ENCODE results near the gene AP2A2.

AP2A2 gene

DNA sequence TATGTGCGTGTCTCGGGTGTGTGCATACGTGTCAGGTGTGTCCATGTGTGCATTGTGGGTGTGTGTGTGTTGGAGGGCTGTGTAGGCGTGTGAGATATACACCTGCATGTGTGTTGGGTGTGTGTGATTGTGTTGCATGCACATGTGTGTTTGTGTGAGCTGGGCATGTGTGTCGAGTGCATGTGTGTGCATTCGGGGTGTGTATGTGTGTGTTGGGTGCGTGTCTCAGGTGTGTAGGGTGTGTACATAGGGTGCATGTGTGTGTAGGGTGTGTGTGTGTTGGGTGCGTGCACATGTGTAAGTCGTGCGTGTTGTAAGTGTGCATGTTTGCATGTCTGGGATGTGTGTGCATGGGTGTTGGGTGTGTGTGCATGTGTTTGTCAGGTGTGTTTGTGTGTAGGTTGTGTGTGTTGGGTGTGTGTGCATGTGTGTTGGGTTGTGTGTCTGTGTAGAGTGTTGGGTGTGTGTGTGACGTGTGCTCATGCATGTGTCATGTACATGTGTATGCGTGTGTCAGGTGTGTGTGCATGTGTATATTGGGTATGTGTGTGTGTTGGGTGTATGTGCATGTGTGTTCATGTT lies 106.7 kb downstream of the AP2A2 start:
- DNase-seq, result no peak

DNA sequence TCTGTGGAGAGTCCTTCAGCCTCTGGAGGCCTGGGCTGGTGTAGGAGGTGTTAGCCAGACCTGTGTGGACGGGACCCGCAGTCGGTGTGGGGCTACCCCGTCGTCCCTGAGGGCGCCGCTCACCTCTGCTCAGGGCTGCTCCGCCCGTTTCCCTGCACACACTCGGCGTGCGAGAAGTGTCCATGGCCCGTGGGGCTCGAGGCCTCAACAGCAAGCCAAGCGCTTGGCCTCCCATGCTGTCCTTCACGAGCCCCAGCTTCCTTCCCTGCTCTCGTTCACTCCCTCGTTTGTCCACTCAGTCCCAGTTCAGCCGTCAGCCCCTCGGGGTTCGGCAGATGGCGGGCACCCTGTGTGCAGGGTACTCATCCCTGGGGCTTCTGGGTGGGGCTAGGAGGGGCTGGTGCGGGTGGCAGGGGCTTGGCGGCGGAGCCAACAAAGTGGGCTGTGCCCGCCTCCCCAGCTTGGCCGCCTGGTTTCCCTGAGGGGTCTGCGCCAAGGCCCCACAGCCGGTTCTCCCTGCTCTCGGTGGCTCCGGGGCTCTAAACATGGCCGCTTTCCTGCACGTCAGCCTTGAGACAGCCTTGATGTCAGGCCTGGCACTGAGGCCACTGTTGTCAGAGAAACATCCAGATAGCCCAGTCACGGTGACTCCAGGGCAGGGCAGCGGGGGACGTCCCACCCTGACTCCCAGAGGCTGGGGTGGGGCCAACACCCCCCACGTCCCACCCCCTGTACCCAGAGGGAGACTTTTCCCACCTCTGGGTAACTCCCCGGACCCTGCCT lies 107.5 kb downstream of the AP2A2 start:
- DNase-seq, result no peak

DNA sequence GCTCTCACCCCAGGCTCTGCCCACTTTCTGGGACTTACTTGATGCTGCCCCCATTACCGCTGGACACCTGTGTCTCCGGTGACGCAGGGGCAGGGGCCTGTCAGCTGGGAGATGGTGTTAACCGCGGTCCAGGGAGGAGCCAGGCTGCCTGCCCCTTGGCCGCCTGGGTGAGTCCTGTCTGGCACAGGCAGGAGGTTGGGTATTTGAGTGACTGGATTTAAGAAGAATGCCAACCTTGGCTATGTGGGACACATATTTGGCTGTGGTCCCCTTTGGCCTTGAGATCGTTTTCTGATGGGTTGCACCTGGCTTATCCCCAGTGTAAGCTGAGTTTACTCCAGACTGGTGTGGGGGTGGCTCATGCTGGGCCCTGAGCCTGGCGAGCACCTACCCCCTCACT lies 108.3 kb downstream of the AP2A2 start:
- no peak for DNase-seq

DNA sequence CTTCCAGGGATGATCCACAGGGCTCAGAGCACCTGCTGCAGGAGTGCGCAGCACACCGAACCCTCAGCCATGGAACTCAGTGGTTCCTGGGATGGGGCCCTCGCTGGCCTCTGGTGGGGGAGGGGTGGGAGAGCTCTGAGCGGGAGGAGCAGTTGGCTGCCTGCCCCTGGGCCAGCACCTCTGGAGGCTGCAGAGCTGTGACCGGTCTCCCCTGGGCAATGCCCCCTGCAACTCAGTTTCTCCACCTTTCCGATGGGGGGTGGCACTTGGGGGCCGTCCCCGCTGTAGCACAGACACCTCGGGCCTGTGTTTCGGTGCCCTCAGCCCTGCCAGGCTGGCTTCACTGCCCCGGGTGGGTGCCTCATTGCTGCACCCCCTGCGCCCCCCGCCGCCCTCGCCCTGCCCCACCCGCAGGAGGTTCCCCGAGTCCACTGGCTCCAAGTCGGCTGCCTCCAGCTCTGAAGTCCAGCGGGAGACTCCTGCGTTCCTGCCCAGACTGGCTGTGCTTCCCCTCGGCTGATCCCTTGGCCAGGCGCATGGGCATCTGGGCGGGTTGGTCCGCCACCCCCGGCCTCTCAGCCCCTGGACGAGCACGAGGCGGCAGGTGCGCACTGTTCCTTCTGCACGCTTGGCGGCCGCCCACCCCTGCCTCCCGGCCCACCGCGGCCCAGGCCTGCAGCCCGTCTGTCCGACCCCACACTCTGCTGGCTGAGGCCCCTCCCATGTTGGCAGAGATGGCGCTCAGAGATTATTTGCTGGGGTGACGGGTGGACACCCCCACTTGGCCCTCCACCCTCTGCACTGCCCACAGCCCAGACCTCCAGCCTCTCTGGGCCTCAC lies 109.0 kb downstream of the AP2A2 start:
- DNase-seq, result no peak

DNA sequence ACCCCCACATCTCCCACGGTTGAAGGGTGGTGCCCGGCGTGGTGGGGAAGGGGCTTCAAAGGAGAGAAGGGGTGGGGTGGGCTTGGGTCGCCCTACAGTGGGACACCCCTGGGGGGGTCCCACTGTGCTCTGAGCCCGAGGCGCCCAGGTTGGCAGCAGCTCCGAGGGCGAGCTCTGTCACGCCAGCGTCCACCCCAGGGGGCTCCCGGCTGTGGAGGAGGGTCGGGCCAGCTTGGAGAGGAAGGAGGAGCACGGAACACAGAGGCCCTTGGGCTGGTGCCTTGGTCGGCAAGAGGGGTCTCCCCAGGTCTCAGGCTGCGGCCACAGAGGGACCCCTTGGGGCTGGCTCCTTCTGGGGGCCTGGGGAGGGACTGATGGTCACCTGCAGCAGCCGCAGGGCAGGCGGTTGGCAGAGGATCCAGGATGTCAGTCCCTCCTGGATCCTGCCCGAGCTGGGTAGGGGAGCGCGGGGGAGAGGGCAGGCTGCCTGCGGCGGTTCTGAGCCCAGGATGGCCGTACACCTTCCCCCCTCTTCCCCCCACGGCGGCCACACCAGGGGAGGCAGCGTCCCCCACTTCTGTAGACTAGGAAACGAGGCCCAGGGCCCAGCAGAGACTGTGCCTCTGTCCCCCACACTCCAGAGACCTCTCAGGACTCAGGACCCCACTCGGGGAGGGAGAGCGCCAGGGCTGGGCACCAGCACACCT lies 110.1 kb downstream of the AP2A2 start:
- no peak for DNase-seq

DNA sequence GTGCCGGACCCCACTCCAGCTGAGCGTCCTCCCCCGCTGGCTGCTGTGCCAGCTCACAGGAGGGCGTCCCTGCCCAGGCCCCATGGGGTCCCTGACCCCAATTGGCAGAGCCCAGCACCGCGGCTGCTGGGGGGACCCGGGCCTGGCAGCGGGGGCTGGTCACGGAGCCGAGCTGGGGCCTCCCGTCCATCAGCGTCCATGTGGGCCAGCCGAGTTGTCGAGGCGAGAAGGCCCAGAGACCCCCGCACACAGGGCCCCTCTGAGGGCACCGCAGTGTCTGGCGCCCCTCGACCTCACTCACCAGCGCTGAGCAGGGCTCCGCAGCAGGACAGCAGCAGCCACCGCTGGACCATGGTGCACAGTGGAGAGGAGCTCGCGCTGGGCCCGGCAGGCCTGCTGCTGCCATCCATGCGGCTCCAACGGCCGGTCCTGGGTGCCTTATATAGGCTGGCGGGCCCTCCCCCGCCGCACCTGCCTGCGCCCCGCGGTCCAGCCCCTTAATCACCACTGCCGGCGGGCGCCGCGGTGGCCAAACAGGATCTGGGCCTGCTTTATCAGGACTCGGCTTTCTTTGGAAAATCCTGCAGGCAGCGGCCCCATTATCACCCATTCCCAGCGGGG lies 110.7 kb downstream of the AP2A2 start, which contains the start of gene MUC6:
Gene MUC6 (minus strand): TSS at position 416 of the 621 bp plus-strand sequence. CDS start 63 bp downstream, at position 353.
- no peak for DNase-seq

DNA sequence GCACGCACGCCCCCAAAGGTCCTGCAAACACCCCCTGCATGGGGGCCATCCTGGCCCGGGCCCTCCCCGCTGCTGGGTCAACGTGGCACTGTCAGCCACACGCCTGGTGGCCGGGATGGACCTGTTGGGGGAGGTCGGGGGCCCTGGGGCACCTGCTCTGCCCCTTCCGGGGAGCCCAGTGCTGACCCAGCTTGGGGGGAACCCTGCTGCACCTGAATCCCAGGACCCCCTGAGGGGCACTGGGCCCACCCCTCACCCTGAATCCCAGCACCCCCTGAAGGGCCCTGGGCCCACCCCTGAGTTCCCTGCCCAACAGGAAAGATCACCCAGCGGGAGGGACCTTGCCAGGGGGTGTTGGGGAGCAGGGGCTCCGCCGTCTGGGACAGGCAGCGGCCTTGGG lies 111.3 kb downstream of the AP2A2 start:
- DNase-seq, result no peak

DNA sequence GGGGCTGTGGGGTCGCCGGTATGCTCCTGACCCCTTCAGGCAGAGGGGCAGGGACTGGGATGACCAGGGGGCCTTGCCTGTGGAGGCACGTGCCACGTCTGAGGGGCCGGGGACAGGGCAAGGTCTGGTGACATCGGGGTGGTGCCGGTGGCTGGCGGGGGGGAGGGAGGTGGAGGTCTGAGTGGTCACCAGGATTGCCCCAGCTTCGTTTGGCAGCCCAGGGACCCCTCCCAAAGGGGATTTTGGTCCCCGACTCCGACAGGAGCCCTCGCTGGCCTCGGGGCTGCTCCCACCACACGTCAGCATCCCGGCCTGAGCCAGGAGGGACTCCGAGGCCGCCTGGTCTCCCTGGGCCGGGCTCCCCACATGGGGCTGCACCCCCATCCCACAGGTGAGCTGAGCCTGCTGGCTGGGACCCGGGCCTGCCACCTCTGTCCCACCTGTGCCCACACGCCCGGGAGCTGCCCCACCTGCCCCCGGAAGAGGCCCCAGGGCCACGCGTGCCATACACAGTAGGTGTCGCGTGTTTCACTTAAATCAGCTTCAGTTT lies 111.9 kb downstream of the AP2A2 start:
- no peak for DNase-seq

DNA sequence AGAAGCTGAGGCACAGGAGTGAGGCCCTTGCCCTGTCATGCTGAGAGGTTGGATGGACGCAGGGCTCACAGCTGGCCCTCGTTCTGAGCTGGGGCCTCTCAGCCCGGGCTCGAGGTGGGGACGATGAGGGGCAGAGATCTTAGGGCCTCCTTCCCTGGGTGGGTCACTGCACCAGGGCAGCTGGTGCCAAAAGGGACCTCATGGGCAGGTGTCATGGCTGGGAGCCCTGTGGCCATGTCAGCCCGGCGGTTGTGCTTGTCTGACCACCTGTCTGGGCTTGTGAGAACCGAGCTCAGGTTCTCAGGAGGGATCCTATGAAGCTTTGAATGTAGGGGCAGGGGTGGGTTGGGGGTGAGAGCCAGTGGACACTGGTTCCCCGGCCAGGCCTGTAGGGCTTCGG lies 112.7 kb downstream of the AP2A2 start:
- no peak for DNase-seq

DNA sequence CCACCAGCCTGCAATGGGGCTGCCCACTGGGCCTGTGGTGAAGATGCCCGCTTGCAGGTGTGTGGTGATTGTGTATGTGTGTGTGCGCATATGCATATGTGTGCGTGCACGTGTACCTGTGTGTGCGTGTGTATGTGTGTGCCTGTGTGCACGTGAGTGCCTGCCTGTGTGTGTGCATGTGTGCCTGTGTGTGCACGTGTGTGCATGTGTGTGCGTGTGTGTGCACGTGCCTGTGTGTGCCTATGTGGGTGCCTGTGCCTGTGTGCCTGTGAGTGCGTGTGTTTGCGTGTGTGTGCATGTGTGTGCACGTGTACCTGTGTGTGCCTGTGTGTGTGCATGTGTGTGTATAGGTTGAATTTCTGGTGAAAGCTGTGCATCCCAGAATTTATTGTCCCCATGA lies 113.3 kb downstream of the AP2A2 start:
- DNase-seq, result no peak

DNA sequence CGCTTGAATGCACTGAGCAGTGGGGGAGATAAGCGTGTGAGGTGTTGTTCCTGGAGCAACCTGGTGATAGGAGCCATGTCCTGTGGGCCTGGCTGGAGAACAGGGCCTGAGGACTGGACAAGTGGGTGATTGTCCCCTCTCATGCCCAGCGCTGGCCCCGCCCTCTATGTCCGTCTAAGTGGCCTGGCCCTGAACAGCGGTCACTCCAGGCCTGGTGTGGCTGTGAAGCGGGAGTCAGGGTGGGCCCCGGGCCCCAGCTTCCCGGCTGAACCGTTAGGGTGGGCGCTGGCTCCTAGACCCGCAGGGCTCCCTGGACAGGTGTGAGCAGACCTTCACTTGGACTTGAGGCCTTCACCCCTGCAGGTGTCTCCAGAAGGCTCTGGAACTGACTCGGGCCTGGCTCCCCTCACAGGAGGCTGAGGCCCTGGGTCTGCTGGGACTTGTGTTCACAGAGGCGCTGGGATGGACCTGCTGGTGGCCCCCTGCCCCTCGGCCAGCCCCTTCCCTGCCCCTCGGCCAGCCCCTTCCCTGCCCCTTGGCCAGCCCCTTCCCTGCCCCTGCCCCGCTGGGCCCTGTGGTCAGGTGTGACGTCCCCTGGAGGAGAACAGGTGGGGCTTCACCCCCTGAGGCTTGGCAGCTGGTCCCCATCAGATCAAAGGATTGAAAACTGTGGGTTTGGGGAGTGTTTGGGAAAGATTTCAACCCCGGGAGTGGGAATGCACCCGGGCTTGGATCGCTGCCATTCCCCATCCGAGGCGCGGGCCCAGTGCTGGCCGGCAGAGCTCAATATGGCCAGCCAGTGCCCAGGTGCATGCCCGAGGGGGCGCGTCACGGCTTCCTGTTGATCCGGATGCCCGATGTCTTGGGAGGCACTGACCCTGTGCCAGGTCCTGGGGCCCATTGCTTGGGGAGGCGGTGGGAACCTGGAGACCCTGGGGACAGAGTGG lies 114.1 kb downstream of the AP2A2 start:
- DNase-seq, result no peak

DNA sequence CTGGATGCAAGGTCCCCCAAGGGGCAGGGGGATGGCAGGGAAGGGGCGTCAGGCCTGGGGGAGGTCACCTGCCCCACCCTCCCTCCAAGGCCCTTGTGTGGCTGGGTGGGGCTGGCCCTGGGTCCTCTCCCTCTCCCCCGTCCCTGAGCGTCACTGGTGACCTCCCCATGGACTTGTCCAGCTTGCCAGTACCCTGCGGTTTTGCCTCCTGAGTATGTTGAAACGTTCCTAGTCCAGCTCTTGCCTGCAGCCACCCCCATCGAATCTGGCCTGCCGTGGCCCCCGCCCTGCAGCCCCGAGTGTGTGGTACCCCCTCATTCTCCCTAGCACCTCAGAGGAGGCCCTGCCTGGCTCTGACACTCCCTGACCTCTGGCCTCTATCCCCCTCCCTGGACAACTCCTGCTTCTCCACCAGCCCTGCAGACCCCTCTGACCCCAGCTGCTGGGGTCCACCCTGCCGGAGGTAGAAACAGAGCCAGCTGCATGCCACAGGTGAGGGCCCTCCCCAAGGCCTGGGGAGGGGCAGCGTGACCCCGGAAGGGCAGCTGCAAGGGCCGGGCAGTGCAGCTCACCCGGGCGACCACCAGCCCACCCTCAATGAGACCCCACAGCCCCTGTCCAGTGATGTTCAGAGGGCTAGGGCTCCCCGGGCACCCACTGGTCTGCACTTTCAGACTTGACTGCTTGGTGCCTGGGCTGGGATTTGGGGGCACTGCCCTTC lies 114.9 kb downstream of the AP2A2 start:
- DNase-seq, result no peak

DNA sequence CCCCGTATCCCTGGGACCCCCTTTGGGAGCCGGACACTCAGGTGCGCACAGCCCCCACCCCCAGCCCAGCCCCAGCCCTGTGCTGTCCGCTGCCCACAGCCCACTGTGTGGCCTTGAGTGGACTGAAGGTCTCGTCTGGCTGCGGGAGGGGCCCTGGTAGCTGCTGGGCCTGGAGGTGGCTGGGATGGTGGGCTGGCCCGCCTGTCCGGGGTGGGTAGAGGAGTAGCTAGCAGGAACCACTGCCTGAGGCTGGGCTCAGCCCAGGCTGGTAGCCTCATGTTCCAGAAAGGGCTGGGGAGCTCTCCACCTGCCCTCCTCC lies 115.4 kb downstream of the AP2A2 start:
- DNase-seq, result no peak

DNA sequence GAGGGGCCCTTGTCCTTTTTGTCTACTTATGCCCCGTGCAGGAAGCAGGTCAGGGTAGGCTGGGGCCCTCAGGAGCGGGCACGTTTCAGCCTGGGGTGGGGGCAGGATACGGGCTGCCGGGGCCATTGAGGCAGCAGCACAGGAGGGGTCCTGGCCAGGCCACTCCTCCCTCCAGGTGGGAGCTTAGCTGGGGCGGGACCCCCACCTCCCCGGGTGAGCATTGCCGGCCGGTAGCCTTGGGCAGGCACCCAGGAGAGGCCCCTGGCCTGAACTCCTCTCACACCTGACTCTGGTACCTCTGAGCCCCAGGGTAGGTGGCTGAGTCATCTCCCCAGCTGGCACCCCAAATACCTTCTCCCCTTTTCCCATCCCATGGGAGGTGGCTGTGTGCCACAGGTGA lies 115.8 kb downstream of the AP2A2 start:
- DNase-seq, result no peak

DNA sequence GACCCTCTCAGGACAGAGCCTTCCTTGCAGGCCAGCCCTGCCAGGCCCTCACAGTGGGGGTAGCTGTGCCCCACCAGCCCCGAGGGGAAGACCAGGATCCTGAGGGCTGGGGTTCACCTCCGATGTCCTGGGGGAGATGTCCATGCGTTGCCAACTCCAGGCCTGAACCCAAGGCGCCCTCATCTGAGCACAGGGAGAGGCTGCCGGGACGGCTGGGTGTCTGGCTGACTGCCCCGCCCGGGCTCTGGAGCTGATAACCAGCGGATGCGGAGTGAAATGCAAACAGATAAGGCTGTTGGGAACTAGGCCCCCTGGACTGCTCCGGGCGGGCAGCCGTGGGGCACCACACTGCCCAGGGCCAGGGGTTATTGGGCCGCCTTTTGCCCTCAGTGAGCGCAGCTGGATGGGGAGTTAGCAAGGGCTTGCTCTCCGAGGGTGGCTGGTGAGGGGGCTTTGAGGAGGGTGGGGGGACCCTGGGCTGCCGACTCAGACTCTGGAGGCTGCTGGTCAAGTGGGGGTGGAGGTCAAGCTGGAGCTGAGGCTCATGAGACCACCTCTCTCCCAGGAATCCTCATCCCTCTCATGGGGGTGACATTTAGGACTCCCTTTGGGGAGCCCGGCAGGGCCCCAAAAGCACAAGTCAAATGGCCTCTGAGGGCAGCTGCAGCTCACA lies 116.4 kb downstream of the AP2A2 start:
- DNase-seq, result no peak

DNA sequence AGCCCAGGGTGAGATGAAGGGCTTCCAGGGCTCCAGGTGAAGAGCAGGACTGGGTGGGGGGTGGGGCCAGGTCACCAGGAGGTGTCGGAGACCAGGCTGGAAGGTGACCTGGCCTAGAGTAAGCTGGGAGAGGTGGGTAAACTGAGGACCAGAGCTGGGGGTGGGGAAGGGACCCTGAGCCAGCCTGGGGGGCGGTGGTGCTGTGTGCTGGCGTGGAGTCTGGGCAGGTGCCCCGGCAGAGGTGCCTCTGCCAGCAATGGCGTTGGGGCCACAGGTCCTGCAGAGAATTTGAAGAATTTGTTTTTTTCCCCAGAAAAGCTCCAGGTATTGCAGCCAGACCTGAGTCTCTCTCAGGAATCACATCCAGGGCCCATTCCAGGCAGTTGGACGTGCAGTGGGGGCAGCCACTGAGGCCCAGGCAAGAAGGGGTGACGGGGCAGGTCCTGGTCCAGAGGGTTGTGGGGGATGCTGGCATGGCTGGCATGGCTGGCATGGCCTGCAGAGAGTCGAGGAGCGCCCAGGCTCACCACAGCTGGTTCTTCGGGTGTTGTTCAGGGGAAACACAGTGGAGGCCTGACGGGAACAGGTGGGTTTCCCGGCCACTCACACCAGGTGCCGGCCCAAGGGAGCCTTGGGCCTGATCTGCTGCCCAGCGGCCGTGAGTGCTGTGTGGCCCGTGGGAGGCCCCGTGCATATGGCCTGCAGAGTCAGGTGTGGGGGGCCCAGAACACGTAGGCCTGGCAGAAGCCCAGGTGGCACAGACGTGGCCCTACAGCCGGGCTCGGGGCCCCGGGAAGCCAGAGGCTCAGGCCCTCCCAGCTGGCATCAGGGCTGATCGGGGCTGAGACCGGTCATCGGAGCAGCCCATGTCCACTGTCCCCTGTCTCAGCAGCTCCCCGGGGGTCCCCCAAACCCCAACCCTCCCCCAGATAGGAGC lies 117.2 kb downstream of the AP2A2 start:
- peak; percentile 12 for DNase-seq

DNA sequence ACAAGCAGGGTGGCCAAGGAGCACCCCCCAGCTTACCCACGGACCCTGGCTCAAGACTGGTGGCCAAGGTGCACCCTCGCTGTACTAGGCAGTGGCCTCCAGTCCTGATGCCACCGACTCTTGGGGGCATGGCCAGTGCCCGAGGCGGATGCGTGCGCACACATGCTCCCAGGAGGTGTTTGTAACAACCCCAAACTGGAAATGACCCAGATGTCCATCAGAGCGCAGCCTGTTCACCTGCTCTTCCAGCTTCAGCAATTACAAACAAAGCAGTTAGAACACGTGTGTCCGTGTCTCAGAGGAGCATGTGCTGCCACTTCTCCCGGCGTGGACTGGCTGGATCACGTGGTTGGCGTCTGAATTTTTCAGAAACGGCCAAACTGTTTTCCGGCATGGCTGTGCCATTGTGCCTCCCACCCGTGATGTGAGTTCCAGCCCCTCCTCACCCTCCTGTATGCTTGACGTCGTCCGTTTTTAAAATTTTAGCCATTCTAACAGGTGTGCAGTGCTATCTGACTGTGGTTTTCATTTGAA lies 118.0 kb downstream of the AP2A2 start:
- no peak for DNase-seq

DNA sequence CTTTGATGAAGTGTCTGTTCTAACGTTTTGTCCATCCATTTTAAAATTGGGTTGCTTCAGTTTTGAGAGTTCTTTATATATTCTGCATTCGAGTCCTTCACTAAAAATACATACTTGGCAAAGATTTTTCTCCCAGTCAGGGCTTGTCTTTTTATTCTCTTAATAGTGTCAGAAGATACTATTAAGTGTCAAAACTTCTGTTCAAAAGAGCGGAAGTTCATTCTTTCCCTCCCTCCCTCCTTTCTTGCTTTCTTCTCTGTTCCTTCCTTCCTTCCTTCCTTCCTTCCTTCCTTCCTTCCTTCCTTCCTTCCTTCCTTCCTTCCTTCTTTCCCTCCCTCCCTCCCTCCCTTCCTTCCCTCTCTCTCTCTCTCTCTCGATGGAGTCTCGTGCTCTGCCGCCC lies 118.5 kb downstream of the AP2A2 start:
- no peak for DNase-seq

Data from activated CD8-positive, alpha-beta memory T cell treated with anti-CD3 and anti-CD28 coated beads, Interleukin-2, amount 50 U/mL, for 4 hours (primary cell).